ENCODE data around the gene PEX10. TPM values are rescaled to one million over a fixed set of nuclear protein-coding genes. Genes with fewer than 3 reads are reported as not detected.

PEX10 gene
- total and polyA plus RNA-seq, 8 donors: 10.1 to 16.8 (median 12.2) TPM

DNA sequence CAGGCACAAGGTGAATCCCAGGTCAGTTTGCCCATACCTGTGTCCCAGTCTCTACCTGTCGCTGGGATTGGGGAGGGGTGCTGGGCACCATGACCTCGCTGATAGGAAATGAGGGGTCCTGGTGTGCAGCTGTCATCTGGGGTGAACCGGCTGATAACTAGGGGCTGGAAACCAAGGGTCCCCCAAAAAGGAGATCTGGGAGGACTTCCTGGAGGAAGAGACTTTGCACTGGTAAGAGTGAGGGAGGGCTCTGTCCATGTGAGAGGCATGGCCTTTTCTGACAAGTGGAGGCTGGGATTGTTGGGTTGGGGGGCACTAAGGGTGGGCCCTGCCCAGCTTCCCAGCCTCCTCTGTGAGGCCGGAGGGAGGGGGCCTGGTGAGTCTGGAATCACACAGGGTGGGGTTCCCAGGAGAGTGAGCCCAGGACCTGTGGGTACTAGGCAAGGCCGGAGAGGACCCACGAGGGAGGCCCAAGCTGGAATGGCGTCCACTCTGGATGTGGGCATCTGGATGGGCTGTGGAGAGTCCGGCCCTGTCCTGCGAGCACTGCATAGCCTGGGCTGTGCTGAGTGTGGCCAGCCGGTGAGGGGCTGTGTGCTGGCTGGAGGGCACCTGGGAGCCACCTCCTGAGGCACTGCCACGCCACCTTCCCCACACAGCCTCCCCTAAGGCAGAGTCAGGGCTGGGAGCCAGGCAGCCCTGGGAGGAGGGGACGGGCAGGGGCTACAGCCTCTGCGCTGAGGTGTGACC lies 4.9 kb upstream of the PEX10 start:
- no peak for FAIRE-seq
- no peak overlapping the region for H3K27ac ChIP-seq
- 57% methylated on average over 13 of the region's 13 CpGs for WGBS, 2 donors

DNA sequence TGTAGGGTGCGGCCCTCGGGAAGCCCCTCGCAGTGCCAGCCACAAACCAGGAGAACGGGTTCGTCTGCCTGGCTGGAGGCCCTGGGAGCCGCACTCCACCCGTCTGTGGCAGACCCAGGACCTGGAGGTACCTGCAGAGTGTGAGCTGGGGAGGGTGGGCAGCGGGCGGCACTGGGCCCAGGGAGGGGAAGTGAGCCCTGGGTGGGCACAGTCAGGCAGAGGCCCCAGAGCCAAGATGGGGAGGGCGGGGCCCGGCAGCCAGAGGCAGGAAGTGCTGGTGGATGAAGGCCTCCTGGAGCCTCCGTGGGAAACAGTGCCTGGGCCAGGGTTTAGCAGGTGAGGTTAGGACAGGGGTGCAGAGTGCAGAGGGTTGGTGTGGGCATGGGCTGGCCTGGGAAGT lies 4.0 kb upstream of the PEX10 start:
- no peak overlapping the region for H3K27ac ChIP-seq
- H3K9me3 ChIP-seq: no peaks in the 10 kb centered on the region
- 10 to 15% methylated on average over 11 to 12 of the region's 12 CpGs for WGBS, 2 donors
- ATAC-seq (no peak), DNase-seq (peak in 2 of 6 donors; percentile 28 to 65), FAIRE-seq (no peak)
- intact Hi-C loops (cut with DNase I): loop anchor here in 2 of 3 donors (5.0 kb wide), 2 partner anchors 131 to 366 kb away; no protein-coding TSS in a partner anchor
- peaks cover 0 to 11% (median 2%) of the 10 kb centered on the region in 4 donors for H3K27me3 ChIP-seq
- TF ChIP-seq, protein P1, sequence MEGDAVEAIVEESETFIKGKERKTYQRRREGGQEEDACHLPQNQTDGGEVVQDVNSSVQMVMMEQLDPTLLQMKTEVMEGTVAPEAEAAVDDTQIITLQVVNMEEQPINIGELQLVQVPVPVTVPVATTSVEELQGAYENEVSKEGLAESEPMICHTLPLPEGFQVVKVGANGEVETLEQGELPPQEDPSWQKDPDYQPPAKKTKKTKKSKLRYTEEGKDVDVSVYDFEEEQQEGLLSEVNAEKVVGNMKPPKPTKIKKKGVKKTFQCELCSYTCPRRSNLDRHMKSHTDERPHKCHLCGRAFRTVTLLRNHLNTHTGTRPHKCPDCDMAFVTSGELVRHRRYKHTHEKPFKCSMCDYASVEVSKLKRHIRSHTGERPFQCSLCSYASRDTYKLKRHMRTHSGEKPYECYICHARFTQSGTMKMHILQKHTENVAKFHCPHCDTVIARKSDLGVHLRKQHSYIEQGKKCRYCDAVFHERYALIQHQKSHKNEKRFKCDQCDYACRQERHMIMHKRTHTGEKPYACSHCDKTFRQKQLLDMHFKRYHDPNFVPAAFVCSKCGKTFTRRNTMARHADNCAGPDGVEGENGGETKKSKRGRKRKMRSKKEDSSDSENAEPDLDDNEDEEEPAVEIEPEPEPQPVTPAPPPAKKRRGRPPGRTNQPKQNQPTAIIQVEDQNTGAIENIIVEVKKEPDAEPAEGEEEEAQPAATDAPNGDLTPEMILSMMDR (IDR thresholded peaks at IDR 0.05): no peak
- peaks cover 6 to 14% (median 12%) of the 10 kb centered on the region in 3 donors for H3K4me1 ChIP-seq
- no peaks in the 10 kb centered on the region for H3K36me3 ChIP-seq
- H3K4me3 ChIP-seq: no peak overlapping the region

More for the DNA sequence above, 4.9 kb upstream of the PEX10 start:
- Histone ChIP-seq H3K9me3 (no peaks in the 10 kb centered on the region), H3K4me1 (peaks cover 6 to 13% (median 7%) of the 10 kb centered on the region in 3 donors), H3K4me3 (no peak overlapping the region), H3K27me3 (peaks cover 0 to 11% (median 2%) of the 10 kb centered on the region in 4 donors), H3K36me3 (no peaks in the 10 kb centered on the region)
- intact Hi-C loops (cut with DNase I): loop anchor here in 2 of 3 donors (5.0 kb wide), 2 partner anchors 130 to 365 kb away; no protein-coding TSS in a partner anchor
- TF ChIP-seq, protein P1 (IDR thresholded peaks at IDR 0.05): no peak
- DNase-seq (peak in 2 of 6 donors; percentile 16 to 63), ATAC-seq (no peak)

DNA sequence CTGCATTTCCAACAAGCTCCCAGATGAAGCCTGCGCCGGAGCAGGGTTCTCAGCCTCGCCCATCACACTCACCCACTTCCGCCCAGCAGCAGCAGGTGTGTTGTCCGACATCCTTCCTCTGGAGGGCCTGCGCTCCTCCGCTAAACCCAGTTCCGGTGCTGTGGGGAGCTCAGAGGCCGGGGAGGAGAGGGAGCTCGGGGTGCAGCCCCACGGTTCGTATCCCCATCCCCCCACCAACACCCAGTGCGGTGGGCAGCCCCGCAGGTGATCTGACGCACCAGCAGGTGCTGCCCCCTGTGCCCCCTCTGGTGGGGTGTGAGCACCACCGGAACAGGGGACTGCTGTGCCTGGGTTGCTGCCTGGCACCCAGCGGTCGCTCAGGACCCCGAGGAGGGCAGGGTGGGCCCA lies 3.4 kb upstream of the PEX10 start:
- no peak for ATAC-seq
- 36 to 56% methylated on average over 19 of the region's 19 CpGs for WGBS, 2 donors
- H3K4me3 ChIP-seq: no peak overlapping the region
- H3K27me3 ChIP-seq: peaks cover 0 to 11% (median 2%) of the 10 kb centered on the region in 4 donors
- H3K4me1 ChIP-seq: peaks cover 6 to 16% (median 13%) of the 10 kb centered on the region in 3 donors
- no peak for FAIRE-seq
- H3K27ac ChIP-seq: no peak overlapping the region
- no peaks in the 10 kb centered on the region for H3K9me3 ChIP-seq
- no peaks in the 10 kb centered on the region for H3K36me3 ChIP-seq
- intact Hi-C loops (cut with DNase I): loop anchor here in 2 of 3 donors (5.0 kb wide), 2 partner anchors 131 to 366 kb away; no protein-coding TSS in a partner anchor
- DNase-seq: peak in 2 of 6 donors; percentile 46 to 64
- TF ChIP-seq, protein P1 (IDR thresholded peaks at IDR 0.05): no peak

DNA sequence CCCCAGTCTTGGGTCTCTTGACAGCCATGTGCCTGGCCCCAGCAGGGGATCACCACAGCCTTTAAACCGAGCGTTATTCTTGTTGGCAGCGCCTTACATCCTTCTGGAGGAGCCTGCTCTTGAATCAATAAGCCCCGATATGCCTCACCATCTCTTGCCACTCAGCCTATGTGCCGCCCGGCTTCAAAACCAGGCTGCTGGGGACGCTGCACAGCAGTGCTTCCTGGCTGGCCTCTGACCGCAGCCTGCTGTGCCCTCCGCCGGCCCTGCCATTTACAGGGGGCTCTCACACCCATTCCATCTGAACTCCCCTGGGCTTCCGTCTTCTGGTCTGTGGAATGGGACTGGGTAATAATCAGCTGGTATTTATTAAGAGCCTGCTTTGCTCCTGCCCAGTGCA lies 3.0 kb upstream of the PEX10 start:
- Histone ChIP-seq H3K27me3 (peaks cover 0 to 11% (median under 1%) of the 10 kb centered on the region in 4 donors), H3K9me3 (no peaks in the 10 kb centered on the region), H3K4me1 (peaks cover 6 to 16% (median 13%) of the 10 kb centered on the region in 3 donors), H3K27ac (no peak overlapping the region), H3K36me3 (no peaks in the 10 kb centered on the region), H3K4me3 (no peak overlapping the region)
- ATAC-seq (no peak), FAIRE-seq (no peak), DNase-seq (peak in 2 of 6 donors; percentile 24 to 60)
- TF ChIP-seq, protein P1 (IDR thresholded peaks at IDR 0.05): no peak
- 59 to 69% methylated on average over 11 of the region's 11 CpGs for WGBS, 2 donors
- intact Hi-C loops (cut with DNase I): loop anchor here in 2 of 3 donors (5.0 kb wide), 2 partner anchors 132 to 367 kb away; no protein-coding TSS in a partner anchor

Data from pancreas (tissue), 10 donors.